ENCODE measurements around the gene CSNK1E.

- TF ChIP-seq CTCF (conservative IDR thresholded peaks at IDR 0.05) = no peak
- no peak for TF ChIP-seq ZFX (IDR thresholded peaks at IDR 0.05)
Measured at GRCh38 chr22:38247713-38248112, 69.5 kb downstream of the CSNK1E start.
